ENCODE data around the gene ZNF736.
"Not testable (repeated sequence)": the region's sequence is repeated elsewhere in the genome, so short reads cannot be mapped to it uniquely, and the experiment has no call there.

The ZNF736 gene

GRCh38 chr7:64294701-64295420, 18.9 kb upstream of the ZNF736 start:
- H3K27ac ChIP-seq (replicated peaks): no peak overlapping the region
- no peaks in the 10 kb centered on the region for H3K27me3 ChIP-seq (ENCODE audit: insufficient read depth, poor library complexity, severe bottlenecking)
- no peak for TF ChIP-seq REST (IDR thresholded peaks at IDR 0.05; ENCODE audit: insufficient replicate concordance, low read depth)
- no peak for TF ChIP-seq CTCF (IDR thresholded peaks at IDR 0.05; ENCODE audit: insufficient read depth, low read length)
- no peak for TF ChIP-seq POLR2AphosphoS5 (IDR thresholded peaks at IDR 0.05; ENCODE audit: low read depth)
- TF ChIP-seq GABPA (IDR thresholded peaks at IDR 0.05; ENCODE audit: low read depth): no peak
- TF ChIP-seq SPI1 (IDR thresholded peaks at IDR 0.05; ENCODE audit: borderline replicate concordance, low read depth): no peak
- H3K4me3 ChIP-seq (replicated peaks; ENCODE audit: insufficient read depth, low read length): no peak overlapping the region
- no peak for DNase-seq (ENCODE audit: low read depth in 1 of 2, low spot score in 1 of 2)

GRCh38 chr7:64297418-64297817, 16.3 kb upstream of the ZNF736 start:
- H3K27ac ChIP-seq (replicated peaks); DNase-seq (ENCODE audit: low read depth in 1 of 2, low spot score in 1 of 2); H3K27me3 ChIP-seq (ENCODE audit: insufficient read depth, poor library complexity, severe bottlenecking); H3K4me3 ChIP-seq (replicated peaks; ENCODE audit: insufficient read depth, low read length): not testable (repeated sequence)

GRCh38 chr7:64300641-64301405, 12.9 kb upstream of the ZNF736 start:
- H3K4me3 ChIP-seq (replicated peaks; ENCODE audit: insufficient read depth, low read length): no peak overlapping the region
- peak in 1 of 2 experiments; percentile 27 for DNase-seq (ENCODE audit: low read depth in 1 of 2, low spot score in 1 of 2)
- TF ChIP-seq POLR2AphosphoS5 (IDR thresholded peaks at IDR 0.05; ENCODE audit: low read depth) (no peak), SPI1 (IDR thresholded peaks at IDR 0.05; ENCODE audit: borderline replicate concordance, low read depth) (no peak), CTCF (IDR thresholded peaks at IDR 0.05; ENCODE audit: insufficient read depth, low read length) (no peak), REST (IDR thresholded peaks at IDR 0.05; ENCODE audit: insufficient replicate concordance, low read depth) (no peak), GABPA (IDR thresholded peaks at IDR 0.05; ENCODE audit: low read depth) (no peak)
- no peaks in the 10 kb centered on the region for H3K27me3 ChIP-seq (ENCODE audit: insufficient read depth, poor library complexity, severe bottlenecking)
- no peak overlapping the region for H3K27ac ChIP-seq (replicated peaks)

GRCh38 chr7:64307254-64308015, 6.3 kb upstream of the ZNF736 start:
- Histone ChIP-seq H3K4me3 (replicated peaks; ENCODE audit: insufficient read depth, low read length) (peak overlapping the region; percentile 44), H3K27me3 (ENCODE audit: insufficient read depth, poor library complexity, severe bottlenecking) (no peaks in the 10 kb centered on the region), H3K27ac (replicated peaks) (peak overlapping the region; percentile 81)
- peak; percentile 79 to 98 for DNase-seq (ENCODE audit: low read depth in 1 of 2, low spot score in 1 of 2)
- TF ChIP-seq POLR2AphosphoS5 (IDR thresholded peaks at IDR 0.05; ENCODE audit: low read depth) (peak; percentile 66), GABPA (IDR thresholded peaks at IDR 0.05; ENCODE audit: low read depth) (no peak)
